GM21825 (cell line): Measurements from ENCODE around the gene CRTAC1.

Experiments
- ATAC-seq: cut with Tn5 transposase; IDR thresholded peaks from one replicate; pipeline ENCODE4 v1.9.1; 2021; ENCODE audit warnings: mild to moderate bottlenecking, moderate library complexity; ENCODE audit not compliant: unreplicated experiment

CRTAC1 gene

DNA sequence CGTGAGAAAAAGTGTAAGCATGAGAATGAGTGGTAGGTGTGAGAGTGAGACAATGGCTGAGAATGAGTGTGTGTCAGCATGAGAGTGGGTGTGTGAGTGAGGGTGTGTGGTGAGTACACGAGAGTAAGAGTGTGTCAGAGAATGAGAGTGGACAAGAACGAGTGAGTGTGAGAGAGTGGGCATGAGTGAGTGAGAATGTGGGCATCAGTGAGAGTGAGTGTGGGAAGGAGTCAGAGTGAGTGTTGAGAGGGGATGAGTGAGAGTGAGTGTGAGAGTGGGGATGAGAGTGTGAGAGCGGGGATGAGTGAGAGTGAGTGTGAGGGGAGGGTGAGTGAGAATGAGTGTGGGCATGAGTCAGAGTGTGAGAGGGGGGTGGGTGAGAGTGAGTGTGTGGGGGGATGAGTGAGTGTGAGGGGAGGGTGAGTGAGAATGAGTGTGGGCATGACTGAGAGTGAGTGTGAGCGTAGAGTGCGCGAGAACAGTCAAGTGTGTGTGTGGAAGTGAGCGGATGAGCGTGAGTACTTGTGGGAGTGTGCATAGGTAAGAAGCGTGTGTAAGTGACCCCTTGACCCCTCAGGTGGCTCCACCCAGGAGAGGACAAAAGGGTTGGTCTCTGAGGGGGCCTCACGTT, 105.0 kb downstream of the CRTAC1 start:
- ATAC-seq: no peak

DNA sequence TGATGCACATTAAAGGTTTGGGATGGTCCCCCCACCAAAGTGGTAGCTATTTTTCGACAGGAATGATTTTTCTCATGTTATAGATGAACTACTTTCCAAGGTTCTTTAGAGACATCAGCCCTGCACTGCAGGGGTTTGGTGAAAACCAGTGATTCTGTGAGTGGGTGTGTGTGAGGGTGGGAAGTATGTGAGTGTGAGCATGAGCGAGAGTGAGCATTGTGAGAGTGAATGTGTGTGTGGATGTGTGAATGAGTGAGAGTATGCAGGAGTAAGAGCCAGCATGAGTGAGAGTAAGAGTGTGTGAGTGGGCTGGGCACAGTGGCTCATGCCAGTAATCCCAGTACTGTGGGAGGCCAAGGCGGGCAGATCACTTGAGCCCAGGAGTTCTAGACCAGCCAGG, 105.7 kb downstream of the CRTAC1 start:
- ATAC-seq: no peak

DNA sequence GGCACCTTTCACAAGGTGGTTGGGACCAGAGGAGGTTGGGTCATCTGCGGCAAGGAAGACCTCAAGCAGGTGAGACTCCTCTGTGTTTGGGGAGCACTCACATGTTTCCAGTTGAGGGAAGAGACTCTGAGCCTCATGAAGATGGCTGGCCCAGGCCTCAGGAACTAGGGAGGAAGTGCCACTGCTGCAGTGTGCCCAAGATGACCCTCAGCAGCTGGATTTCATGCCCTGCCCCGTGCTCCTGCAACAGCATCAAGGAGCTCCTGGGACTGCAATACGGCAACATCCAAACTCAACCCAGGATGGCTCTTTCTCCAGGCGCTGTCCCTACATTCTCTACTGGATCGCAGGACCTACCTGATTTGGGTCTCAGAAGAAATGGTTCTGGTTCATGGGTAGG, 106.9 kb downstream of the CRTAC1 start:
- no peak for ATAC-seq

DNA sequence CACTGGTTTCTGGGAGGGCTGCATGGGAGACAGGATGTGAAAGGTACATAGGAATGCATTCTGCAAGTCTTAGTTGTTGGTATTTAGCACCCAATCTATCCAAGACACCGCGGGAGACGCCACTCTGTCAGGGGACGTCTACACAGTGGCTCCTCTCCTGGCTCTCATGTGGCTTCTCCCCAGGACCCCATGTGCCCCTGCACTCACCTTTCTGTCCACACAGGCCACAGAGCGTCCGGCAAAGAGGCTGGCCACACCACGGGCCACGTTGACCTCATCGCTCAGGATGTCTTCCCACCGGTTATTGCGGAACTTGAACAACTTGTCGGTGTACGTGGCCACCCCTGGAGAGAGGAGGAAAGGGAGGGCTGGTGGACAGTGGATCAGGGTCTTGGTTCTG, 107.4 kb downstream of the CRTAC1 start:
- no peak for ATAC-seq

DNA sequence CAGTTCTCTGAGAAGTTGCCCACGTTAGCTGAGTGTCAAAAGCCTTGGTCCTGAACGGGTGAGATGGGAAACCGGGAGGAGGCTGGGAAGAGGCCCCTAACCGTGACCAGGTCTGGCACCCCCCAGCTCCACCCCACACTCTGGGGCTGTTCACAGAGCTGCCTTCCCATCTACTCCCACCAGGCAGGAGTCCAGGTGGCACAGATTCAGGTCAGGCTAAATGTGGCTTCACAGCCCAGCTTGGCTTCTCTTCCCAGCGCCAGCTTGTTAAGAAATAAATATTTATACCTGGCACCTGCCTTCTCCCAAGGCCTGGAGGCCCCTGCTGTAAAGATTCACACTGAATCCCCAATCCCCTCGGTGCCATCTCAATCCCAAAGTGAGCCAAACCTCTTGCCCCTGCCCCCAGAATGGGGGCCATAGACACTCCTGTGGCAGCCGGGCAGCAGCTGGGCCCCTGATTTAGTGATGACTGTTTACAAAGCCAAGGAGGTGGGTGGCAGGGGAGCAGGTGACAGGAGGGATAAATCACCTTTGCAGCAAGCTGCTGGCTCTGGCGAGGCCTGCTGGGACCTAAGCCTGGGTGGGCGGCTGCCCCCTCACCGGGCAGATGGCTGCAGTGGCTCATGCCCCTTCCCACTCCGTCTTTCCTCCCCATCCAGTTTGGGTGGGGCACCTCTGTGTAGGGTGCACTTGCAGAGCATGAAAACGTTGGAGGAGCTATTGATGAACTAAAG, 108.2 kb downstream of the CRTAC1 start:
- ATAC-seq: no peak

DNA sequence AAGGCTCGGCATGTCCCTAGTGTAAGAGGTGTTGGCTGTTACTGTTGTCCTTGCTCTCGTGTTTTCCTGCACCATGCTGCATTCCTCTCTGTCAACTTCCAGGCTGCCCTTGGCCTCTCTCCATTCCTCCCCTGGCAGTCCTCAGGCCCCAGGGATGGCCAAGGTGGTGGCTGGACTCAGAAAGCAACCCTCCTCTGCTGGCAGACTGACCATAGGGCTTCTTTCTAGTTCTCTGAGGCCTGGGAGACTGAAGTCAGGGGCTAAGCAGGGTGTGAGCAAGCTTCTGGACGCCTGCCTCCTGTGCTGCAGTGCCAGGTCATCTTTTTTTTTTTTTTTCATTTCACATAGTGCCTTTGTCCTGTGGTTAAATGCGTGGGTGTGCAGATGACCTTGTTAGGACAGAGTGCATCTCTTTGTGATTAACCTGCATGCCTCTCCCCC, 108.8 kb downstream of the CRTAC1 start:
- ATAC-seq: no peak

DNA sequence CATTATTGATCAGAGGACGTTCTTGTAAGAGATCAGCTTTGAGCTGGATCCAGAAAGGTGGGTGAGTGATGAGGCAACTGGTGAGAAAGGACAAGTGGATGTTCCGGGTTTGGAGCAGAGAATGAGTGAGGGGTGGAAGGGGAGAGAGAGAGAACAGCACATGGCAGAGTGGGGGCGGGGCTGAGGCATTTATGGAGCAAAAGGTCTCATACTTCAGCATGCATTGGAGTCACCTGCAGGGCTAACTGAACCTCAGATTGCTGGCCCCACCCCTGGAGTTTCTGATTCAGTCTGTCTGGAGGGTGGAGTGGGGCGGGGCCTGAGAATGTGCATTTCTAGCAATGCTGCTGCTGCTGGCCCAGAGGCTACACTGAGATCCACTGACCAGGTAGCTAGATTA, 109.6 kb downstream of the CRTAC1 start:
- no peak for ATAC-seq

DNA sequence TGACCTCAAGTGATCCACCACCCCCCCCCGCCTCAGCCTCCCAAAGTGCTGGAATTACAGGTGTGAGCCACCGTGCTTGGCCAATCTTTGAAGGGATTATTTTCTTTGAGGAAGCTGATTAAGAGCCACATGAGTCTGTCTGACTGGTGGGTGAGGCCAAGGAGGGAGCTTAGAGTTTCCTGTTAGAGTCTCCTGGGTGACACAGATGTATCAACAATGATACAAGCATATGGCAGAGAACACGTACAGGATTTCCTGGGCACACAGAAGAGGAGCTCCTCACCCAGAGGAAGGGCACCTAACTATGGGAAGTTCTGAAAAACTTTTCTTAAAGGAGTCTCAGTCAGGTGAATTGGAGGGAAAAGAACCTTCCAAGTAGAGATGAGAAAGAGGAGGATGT, 111.4 kb downstream of the CRTAC1 start:
- no peak for ATAC-seq

DNA sequence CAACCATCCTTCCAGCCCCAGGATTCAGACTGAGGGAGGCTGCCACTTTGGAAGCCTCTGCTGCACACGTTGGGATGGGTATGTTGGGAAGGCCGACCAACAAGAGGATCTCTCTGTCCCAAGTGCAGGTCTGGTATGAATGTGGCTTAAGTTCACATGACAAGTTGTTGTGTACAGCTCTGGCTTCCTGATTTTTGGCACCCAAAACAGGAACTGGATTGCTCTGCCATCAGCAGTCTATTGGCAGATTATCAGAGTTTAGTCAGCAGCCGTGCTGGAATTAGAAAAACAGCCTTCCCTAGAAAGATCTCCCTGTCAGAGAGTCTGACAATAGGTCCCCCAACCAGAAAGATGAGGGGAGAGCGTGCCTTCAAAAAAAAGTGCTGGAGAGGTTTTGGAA, 113.8 kb downstream of the CRTAC1 start:
- ATAC-seq: no peak

DNA sequence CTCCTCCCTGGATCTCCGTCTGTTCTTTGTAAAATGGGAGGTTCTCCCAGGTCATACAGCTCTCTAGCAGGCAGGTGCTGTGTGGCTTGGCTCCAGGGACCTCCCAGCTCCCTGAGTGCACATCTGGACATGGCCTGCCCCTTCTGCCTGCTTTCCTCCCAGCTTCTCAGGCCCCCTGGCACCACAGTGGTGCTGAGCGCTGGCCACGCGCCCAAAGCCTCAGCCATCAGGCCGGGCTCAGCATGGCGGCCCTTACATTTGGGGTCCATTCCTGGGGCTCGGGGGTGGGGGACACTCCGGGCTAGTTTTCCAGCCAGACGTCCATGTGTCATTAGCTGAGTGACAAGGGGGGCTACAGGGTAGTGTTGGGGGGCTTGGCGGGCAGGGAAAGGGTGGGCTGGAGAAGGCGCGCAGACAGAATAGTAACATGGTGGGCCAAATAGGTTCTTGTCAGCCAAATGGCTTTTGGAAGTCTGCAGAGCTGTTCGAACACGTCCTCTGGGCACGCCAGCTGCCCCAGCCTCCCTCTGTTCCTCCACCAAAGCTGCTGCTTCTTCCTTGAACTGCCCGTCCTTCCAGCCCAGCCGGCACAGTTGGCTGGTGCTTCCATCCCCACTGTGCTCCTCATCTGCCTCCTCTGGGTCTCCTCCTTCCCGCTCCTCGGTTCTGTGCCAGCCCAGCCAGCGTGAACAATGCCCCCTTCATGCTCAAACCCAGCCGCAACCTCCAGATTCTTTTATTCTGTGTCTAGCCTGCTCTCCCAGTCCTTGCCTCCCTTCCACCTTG, 114.9 kb downstream of the CRTAC1 start:
- ATAC-seq: no peak

DNA sequence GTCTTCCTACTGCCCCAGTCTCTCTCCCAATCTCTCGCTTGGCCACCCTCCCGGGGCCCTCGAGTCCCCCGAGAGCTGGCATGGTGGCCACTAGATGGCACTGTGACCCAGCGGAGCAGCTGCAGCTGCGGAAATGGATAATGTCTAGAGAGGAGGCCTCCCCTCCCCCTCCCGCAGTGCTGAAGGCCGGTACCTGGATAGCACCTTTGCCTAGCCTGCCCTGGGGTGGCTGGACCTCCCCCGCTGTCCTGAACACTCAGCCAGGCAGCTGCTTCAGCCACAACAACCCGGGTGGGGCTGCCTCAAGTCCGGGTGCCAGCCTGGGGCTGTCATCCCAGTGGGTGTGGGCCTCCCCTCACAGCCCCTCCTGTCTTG, 115.6 kb downstream of the CRTAC1 start:
- peak; percentile 78 for ATAC-seq

DNA sequence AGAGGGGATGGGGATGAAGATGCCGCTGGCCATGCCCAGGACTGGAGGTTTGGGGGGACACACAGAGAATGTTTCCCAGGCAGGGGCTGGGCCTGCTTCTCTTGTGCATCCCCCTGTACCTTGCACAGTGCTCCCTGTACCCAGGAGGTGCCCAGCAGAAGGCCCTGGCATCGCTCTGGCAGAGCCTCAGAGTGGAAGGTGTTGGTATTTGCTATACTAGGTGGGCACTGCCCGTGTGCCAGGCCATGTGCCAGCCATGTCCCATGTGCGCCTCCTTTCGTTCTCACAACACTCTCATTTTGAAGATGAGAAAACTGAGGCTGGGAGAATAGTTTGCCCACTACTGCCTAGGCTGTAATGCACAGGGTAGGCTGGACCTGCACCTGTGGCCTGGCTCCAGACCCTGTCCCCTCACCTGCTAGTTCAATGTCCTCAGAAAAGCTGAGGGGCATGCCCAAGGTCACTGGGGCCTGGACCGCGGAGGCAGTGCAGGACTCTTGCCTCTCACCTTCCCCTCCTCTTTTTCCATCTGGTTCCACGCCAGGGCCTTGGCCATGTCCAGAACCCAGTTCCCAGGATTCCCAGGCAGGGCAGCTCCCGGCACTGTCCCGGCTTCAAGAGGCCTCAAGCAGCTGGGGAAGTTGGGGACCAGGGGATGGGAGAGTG, 116.1 kb downstream of the CRTAC1 start:
- ATAC-seq: no peak

DNA sequence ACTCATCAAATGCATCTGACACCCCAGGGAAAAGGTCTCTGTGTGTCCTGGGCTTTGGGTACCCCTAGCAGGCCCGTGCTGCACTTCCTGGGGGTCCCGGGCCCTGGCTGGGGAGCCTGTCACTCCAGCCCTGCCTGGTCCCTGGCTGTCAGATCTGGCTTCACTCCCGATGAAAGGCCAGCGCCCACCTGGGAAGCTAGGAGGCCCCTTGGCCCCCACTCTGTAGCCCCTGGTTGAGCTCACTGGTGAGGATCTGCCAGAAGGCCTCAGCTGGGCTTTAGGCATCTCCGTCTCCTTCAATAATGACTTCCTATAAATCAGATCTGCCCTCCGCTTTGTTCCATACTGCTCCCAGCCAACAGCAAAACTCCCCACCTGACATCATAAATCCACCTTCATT, 116.8 kb downstream of the CRTAC1 start:
- no peak for ATAC-seq

DNA sequence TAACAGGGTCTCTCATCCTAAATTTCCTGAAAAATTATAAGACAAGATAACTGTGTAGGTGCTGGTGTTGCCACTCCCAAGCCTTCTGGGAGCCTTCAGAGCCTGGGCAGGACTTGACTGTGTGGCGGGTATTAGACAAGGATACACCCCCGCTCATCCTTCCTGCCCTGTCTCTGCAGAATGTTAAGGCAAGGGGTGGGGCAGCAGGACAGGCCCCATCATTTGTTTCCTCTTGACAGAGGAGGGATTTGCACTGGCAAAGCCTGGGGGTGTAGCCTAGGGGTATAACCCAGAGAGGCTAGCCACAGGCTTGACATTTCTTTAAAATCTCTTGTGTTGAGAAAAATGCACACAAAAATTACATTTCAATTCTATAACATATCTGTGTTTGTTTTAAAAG, 117.2 kb downstream of the CRTAC1 start:
- no peak for ATAC-seq

DNA sequence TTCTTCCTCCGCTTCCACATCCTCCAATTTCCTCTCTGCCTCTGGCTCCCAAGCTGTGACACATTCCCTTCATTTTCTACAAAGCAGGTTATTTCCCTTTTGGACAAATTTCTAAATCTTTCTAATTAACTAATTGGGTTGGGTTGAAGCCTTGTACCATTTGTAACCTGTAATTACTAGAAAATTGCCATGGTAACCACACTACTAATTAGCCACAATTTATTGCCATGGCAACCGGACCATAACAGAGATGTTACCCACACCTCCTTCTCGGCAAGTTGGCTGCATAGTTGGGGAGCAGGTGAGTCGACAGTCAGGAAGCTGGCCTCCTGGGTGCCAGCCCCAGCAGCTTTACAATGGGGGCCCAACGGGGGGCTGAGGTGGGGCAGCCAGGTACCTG, 119.2 kb downstream of the CRTAC1 start:
- no peak for ATAC-seq

DNA sequence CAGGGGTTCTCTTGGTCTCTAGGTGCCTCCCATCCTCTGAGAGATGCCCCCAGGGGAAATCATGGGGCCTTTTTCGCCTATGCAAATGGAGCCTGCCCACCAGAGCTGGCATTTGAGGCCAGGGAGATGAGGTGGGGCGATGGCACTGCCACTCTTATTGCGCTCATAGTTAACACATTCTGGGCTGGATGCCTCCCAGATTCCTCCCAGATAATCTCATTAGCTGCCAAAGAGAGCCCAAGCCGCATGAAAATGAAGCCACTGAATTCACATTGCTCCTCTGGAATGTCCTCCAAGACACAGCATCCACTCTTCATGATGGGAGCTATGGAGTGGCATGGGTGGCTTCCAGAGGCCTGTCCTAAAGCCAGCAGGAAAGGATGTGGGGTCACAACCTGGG, 119.8 kb downstream of the CRTAC1 start:
- no peak for ATAC-seq

DNA sequence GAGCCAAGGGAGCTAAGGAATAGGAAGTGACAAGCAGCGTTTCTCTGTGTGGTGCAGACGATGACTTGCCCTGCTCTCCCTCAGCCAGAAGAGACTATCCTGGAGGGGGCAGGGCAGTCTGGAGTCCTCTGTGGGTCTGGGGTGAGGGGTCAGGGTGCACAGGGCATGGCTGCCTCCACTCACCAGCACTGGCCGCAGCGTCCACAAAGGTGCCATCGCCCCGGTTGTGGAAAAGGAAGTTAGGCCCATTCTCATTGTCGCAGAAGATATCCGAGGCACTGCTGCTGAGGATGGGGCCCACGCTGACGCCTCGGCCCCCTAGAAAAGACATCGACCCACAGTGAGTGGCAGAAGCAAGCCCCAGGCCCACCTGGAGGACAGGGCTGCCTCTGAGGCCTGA, 122.6 kb downstream of the CRTAC1 start:
- ATAC-seq: no peak

DNA sequence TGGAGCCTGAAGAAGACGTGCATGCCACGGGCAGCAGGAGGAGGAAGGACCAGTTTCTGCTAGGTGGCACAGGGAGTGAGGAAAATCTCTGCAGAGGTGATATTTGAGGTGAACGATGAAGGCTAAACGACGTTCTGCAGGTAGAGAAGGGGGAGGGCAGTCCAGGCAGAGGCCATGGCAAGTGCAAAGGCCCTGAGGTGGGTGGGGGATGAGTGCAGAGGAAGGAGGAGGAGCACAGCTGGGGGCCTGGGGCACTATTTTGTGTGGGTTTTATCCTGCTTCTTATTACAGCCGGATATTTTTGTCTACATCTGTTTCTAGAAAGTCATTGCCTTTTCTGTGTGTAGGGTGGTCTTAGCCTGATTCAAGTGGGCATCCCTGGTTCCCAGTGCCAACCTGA, 123.2 kb downstream of the CRTAC1 start:
- no peak for ATAC-seq

DNA sequence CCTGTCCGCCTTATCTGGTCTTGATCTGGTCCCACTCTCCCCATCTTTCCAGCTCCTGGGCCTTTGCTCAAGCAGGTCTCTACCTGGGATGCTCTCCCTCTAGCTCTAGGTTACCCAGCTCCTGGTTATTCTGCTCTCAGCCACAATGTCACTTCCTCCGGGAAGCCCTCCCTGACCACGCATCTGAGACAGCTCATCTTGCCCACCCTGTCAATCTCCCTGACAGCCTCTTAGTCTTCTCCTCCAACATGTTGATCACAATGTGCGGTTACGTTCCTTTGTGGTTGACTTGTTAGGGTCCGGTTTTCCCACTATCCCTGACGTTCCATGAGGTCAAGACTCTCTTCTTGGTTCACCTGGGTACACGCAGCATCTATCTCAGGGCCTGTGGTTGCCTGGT, 125.1 kb downstream of the CRTAC1 start:
- ATAC-seq: no peak

DNA sequence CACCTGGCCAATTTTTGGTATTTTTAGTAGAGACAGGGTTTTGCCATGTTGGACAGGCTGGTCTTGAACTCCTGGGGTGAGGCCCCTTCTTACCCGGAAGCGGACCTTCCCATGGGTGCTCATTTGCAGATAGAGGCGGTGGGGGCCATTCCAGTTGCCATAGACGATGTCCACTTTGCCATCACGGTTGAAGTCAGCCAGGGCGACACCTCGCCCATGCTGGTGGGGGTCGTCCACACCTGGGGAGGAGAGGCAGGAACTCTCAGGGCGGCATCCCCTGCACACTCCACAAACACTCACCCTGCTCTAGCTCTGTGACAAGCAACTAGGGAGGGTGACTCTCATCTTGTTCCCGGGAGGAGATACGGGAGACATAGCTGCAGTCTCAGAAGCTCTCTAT, 125.8 kb downstream of the CRTAC1 start:
- no peak for ATAC-seq

DNA sequence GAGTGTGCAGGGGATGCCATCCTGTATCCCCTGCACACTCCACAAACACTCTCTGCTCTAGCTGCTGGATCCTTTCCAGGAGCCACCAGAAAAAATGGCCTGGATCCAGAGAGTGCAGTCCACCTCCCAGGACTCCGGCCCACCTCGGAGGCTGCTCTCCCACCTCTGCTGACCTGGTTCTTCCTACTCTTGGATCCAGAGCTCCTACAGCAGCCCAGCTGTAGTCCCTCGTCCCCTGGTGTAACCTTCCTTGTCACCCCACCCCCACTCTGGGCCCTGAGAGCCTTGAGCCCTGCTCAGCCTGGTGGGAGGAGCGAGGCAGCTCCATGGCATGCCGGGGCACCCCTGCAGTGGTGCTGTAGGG, 126.4 kb downstream of the CRTAC1 start:
- no peak for ATAC-seq
